ENCODE data around the gene RANBP17.
"Not testable (repeated sequence)": the region's sequence is repeated elsewhere in the genome, so short reads cannot be mapped to it uniquely, and the experiment has no call there.

The RANBP17 gene

DNA sequence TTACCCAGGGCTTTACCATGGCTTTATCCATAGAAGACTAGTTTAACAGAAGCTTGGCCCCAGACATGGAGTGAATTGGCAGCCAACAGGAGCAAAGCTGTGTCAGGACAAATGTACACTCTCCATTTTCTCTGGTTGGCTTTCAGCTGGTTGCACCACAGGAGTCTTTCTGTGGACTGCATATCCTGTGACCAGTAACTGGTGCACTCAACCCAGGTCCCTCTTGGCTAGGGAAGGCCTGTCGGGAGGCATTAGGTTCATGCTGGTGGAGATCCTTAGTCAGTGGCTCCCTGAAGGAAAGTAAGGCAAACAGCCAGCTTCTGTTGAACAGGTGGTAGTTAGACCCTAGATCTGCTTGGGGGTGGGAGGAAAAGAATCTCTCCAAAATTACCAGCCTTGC, 300.3 kb downstream of the RANBP17 start:
- DNase-seq, result no peak

DNA sequence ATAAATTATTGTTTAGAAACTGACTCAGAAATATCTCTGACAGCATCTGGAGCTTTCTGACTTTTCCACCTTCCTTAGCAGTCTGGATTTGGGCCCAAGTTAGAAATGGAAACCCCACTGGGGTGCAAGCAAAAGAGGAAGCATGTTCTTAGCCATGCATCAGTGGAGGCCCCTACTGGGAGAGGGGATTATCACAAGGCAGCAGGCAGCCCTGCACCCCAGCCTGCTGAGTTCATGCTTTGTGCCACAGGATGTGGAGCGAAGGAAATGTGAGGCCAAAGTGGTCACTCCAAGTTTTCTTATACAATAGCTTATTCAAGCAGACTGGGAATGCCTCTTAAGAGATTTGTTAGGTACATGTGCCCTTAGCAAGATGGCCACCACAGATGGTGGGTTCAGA, 300.8 kb downstream of the RANBP17 start:
- no peak for DNase-seq

DNA sequence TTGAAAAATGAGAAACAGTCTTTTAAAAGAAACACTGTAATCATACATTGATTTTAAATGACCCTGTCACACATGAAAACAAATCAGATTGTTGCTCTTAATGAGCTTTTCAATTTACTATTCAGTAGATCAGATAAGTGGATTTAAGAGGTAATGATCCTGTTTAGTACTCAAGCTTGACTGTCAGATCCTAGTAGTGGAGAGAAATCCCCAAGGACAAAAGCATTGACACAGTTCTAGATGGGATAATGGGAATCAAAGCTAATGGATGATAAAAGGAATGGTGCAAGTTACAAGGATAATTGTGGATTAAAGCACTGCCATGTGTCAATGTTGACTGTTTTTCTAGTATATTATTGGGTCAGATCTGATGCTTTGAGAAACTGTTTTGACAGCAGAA, 304.9 kb downstream of the RANBP17 start:
- no peak for DNase-seq

DNA sequence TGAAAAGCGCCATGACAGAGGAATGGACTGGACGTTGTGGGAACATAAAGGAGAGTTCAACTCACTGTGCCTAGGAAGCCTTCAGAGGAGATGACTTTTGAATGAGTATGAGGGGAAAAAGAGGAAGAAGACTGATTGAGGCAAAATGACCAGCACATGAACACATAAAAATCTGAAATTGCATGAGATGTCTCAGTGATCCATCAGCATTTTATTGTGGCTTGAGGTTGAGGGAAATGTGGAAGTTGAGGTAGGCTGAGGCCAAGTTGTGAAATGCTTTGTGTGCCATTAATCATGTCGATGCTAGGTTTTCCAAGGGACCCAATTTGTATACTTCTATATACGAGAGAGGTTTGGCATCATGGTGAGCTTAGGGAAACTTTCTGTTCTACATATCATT, 306.4 kb downstream of the RANBP17 start:
- DNase-seq, result no peak

DNA sequence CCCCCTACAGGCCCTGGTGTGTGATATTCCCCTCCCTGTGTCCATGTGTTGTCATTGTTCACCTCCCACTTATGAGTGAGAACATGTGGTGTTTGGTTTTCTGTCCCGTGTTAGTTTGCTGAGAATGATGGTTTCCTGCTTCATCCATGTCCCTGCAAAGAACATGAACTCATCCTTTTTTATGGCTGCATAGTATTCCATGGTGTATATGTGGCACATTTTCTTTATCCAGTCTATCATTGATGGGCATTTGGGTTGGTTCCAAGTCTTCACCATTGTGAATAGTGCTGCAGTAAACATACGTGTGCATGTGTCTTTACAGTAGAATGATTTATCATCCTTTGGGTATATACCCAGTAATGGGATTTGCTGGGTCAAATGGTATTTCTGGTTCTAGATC, 313.1 kb downstream of the RANBP17 start:
- not testable (repeated sequence) for DNase-seq

DNA sequence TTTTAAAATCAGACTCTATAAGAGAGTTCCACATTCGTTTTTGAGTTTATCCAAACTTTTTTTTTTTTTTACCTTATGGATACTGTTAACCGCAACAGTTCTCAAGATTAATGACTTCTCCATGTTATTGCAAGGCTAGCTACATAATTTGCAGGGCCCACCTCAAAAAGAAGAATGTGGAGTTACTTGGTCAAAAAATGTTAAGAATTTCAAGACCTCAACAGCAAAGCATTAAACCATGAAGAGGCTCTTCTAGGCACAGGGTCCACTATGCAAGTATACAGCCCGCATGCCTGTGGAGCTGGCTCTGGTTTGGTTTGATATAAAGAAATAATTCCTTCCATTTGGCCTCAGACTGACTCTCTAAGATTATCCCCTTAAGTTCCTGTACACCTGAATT, 313.9 kb downstream of the RANBP17 start:
- DNase-seq, result no peak

DNA sequence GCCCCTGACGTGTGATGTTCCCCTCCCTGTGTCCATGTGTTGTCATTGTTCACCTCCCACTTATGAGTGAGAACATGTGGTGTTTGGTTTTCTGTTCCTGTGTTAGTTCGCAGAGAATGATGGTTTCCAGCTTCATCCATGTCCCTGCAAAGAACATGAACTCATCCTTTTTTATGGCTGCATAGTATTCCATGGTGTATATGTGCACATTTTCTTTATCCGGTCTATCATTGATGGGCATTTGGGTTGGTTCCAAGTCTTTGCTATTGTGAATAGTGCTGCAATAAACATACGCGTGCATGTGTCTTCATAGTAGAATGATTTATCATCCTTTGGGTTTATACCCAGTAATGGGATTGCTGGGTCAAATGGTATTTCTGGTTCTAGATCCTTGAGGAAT, 316.4 kb downstream of the RANBP17 start:
- not testable (repeated sequence) for DNase-seq

DNA sequence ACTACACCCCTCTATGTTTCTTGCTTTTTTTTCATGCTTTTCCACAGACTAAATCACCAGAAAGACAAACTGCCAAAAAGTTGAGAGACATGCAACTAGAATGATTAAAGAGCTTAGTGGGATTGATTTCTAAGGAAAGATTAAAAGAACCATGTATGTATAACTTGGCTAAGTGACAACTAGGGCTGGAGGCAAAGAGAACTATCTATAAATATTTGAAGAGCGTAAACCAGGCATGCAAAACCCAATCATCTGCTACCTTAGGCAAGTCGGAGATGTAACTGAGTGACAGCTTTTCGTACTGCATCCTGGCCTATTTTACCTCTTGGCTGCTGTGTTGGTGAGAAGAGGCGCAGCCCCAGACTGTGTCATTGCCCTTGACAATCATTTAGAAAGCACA, 326.2 kb downstream of the RANBP17 start:
- DNase-seq, result no peak

DNA sequence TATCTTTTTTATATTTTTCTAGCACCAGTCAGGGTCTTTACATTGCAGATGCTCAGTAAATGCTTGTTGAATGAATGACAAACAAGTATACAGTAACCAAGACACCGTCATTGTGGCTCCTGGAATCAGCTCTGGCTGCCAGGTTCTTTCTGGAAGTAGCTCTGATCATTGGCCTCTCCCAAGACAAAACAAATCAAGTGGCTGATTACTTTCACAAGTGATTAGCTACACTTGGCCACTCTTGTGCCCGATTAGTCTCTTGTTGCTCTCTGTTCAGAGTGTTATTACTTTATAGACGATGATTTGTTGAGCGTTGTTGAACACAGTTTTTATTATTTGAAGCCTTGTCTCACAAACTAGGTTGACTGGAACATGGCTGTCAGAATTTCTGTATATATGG, 327.6 kb downstream of the RANBP17 start:
- no peak for DNase-seq

DNA sequence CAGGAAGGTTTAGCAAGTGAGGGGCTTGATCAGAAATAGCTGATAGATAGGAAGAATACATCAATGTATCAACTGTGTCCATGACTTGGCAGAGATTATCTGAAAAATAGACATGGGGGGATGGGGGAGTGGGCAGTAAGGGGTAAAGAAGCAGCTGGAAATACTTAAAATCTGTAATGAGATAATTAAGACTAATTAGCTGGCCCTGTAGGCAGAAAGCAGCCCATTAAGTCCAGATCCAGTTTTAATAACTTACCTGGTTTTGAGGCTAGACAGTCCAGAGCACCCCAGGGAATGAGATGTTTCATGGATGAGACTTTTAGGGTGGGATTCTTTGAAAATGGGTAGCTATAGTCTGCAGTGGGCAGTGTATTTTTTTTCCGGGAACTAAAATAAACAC, 330.3 kb downstream of the RANBP17 start:
- DNase-seq, result no peak

DNA sequence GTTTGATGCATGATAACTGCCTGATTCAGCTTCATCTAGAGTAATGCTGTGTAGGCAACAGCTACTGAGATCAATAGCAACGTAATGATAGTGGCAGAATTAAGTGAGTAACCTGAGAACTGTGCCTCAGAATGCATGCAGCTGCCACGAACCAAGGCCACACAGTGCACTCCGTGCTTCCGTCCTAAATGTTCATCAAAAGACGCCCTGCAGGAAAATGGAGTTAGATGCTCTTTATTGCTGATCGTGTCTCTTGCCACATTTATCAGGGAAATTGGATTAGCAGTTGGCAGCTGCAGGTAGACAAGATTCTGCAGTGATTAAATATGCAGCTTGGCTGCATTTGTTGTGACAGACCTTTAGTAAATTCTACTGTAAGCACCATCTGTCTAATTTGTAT, 339.5 kb downstream of the RANBP17 start:
- no peak for DNase-seq

DNA sequence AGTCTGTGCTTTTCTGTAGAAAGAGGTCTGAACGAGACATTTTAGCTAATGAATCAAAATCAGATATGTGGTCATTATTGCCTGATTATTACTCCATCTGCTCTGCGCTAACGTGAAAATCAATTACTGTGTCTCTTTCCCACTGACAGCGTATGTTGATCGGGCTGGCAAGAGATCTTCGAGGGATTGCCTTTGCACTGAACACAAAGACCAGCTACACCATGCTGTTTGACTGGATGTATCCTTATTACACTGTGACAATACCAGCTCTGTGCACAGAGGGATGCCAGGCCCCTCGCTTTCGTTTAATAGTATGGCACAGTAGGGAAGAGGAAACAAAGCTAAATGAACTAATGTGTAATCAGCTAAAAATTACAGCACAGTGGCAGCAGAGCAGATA, 343.6 kb downstream of the RANBP17 start:
- DNase-seq, result no peak

DNA sequence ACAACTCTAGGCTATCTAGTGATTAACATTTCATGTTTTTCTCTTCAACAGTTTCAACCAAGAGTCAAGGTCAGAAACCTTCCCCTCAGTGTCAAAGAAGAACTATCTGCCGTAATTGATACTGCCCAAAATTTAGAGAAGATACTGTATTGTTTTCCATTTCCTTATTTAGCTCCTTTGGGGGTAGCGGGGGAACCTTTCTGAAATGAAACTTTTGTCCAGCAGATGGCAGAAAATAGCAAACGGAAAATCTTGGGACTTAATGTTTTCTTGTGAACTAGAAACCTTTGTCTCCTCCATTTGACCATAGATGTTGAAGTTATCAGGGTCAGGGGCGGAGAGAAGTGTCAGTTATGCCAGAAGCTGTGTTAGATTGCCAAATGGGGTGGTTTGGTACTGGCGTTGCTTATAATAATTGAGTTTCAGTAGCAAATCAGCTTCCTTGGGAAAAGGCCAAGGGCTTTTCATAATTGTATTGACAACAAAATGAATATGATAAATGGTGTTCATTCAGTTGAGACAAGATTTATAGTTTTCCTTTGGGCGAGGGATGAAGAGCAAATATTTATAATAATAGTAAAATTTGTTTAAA, 345.5 kb downstream of the RANBP17 start:
- no peak for DNase-seq

DNA sequence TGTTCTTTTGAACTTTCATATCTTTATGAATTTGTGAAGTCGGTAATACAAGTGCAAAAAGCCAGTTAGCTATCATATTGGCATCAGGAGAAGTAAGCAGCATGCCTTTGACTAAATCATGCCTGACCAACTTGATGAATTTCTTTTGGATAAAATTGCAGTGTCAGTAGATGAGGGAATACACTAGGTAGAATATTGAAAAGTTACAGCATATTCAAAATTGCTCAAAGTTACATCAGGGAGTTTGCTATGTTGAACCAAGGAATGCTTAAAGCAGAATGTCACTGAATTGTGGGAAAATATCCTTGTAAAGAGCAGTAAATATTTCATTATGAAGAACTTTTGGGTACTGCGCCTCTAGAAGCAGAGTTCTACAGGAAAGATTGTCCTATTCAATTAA, 360.1 kb downstream of the RANBP17 start:
- DNase-seq, result no peak

DNA sequence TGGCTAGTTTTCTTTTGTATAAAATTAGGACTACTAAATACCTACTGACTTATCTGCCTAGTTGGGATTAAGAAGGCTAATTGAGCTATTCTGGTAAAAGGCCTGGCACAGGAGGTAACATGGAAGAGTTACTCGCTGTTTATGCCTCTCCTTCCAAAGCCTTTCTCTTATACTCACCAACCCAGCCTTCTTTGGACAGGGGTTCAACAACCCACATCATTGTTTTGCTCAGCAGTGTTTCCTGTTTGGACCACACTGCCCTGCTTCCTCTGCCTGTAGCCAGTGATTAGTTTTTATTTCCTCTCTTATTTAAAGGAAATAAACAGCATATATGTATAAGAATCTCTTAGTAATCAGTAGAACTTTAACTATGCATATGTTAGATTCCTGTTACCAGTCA, 362.1 kb downstream of the RANBP17 start:
- no peak for DNase-seq

DNA sequence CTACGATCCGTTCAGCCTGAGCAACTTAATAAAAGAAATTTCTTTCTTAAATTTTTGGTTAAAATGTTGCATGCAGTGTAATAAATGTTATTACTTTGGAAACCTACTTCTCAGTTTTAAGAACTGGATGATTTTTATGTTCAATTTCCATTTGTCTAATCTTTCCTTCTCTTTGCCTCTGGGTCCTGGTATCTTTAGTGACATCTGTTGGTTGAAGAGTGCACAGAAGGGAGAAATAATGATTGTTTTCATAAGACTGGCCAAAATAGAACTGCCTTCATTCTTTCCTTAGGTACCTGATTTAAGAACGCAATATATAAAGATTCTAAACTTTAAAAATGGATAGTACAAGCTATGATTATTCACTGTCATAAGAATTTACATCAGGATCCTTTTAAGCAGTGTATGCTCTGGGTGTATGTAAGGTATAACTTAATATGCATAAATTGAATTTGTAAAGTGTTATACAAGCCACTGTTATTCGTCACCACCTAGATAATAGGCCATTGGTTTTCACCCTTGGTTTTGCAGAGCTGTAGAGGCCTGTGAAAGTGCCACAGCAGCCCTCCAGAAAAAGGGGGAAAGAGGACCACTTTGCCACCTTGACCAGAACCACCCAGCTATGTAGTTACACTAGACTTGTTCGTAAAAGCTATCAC, 364.4 kb downstream of the RANBP17 start:
- DNase-seq, result no peak

DNA sequence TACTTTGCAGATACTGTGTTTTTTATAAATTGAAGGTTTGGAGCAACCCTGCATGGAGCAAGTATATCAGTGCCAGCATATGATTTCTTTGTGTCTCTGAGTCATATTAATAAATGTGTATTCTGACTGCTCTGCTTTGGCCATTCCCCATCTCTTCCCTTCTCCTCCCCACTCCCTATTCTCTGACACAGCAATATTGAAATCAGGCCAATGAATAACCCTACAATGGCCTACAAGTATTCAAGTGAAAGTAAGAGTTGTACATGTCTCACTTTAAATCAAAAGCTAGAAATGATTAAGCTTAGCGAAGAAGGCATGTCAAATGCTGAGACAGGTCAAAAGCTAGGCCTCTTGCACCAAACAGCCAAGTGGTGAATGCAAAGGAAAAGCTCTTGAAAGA, 365.0 kb downstream of the RANBP17 start:
- no peak for DNase-seq

DNA sequence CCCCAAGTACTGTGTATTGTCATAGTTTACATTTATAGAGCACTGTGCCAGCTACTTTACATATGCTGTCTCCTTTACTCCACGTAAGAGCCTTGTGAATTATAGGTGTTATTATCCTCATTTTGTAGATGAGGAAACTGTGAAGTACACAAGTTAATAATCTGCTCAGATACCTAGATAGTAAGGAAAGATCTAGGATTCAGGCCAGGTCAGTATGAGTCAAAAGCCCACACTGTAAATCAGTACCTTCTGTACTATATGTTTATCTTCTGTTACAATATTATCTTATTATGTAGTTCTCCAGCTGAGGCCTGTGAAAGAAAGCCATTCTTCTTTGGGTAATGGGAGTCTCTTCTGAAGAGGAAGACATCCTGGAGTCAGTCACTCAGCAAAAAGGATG, 374.8 kb downstream of the RANBP17 start:
- DNase-seq, result no peak

DNA sequence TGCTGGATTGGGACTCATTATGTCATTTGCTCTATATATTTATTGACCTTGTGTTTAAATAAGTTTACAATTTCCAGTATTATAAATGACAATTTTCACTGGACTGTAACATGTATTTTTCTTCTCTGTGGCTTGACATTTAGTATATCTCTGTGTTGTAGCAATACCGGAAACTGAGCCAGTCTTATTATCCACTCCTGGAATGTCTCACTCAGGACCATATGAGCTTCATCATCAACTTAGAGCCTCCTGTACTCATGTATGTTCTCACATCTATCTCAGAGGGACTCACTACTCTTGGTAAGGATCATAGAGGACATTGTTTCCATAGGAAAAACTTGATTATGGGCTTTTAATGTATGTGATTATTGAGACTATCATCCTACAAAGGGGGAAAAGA, 380.7 kb downstream of the RANBP17 start:
- no peak for DNase-seq

DNA sequence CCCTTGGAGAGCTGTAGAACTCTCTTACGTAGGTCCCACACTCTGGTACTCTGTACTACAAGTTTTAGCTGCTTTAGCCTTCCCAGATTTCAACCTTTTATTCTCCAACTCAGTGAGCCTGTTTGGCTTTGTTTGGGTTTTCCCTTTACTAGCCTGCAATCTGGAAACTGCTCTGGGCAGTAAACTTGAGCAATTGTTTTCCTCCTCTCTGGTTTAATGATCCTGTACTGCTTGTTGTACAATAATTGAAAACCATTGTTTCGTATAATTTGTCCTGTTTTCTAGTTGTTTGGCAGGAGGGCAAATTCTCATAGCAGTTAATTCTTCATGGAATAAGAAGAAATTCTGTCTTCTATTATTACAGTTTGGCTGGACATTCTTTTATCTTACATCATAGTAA, 384.4 kb downstream of the RANBP17 start:
- DNase-seq, result no peak

DNA sequence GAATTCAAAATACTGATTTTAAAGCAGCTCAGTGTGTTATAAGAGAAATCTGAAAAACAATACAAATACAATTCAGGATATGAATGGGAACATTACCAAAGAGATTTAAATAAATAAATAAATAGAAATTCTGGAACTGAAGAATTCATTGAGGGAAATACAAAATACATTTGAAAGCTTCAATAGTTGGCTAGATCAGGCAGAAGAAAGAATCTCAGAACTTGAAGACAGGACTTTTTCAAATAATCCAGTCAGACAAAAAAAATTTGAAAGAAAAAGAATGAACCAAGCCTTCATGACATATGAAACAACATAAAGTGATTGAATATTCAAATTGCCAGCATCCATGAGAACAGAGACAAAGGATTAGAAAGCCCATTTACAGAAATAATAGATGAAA, 387.6 kb downstream of the RANBP17 start:
- no peak for DNase-seq

DNA sequence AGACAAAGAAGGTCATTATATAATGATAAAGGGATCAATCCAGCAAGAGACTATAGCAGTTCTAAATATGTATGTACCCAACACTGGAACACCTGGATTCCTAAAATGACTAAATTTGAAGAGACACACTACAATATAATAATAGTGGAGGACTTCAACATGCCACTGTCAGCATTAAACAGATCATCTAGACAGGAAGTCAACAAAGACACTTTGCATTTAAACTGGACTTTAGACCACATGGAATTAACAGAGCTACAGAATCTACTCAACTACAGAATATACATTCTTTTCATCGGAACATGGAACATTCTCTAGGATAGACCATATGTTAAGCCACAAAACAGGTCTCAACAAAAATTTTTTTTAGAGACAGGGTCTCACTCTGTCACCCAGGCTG, 388.9 kb downstream of the RANBP17 start:
- DNase-seq, result no peak

DNA sequence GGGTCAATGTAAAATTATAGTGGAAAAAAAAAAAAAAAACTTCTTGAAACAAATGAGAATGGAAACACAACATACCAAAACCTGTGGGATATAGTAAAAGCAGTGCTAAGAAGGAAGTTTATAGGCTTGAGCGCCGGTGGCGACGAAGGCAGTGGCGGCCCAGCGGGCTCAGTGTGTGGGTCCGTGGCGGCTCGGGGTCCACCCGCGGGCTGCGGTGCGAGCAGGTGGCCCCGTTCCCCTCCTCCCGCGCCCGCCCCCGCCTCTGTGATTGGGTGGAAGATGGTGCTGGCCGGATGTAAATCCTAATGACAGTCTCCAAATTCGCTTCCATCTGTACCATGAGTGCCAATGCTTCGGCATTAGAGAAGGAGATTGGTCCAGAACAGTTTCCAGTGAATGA, 389.7 kb downstream of the RANBP17 start:
- no peak for DNase-seq

DNA sequence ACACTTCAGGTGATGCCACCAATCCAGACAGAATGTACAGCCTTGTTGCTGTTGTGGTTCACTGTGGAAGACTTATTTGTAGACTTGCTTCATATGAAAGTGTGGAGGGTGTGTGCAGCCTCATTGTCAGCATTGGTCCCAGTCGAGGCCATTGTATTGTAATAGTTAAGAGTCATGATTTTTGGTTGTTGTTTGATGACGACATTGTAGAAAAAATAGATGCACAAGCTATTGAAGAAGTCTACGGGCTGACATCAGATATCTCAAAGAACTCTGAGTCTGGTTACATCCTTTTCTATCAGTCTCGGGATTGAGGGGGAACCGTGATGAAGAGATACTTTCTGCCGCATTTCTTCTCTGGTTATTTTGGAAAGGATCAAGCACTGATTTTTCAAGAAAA, 390.9 kb downstream of the RANBP17 start:
- no peak for DNase-seq

DNA sequence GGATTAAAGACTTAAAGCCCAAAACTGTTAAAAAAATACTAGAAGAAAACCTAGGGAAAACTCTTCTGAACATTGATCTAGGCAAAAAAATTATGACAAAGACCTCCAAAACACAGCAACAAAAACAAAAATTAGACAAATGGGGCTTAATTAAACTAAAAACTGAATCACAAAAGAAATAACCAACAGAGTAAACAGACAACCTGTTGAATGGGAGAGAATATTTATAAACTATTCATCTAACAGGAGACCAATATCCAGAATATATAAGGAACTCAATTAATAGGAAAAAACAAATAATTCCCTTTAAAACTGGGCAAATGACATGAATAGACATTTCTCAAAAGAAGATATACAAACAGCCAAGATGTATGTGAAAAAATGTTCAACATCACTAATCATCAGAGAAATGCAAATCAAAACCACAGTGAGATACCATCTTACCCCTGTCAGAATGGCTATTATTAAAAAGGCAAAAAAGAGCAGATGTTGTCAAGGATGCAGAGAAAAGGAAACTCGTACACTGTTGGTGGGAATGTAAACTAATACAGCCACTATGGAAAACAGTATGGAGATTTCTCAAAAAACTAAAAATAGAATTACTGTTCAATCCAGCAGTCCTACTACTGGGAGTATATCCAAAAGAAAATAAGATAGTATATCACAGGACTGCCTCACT, 397.1 kb downstream of the RANBP17 start:
- DNase-seq, result no peak

Data from activated naive CD4-positive, alpha-beta T cell treated with anti-CD3 and anti-CD28 coated beads, Interleukin-2, amount 50 U/mL, for 16 hours (primary cell).